ENCODE results near the gene FBXO42. TPM values are rescaled to one million over a fixed set of nuclear protein-coding genes. Genes with fewer than 3 reads are reported as not detected.

Gene FBXO42
- total and polyA plus RNA-seq, 2 of the 8 experiments (the other 6 are each of a cell fraction or from before 2014, with no cell fraction given), result 15.1 to 17.0 TPM

GRCh38 chr1:16229976-16230740 lies 122.1 kb downstream of the FBXO42 start:
- ChIA-PET CTCF (ENCODE audit: partially characterized antibody) (interaction anchor here (0.6 to 13.8 kb wide), 9 partner anchors 12 to 460 kb away, joined by 3 to 106 read pairs (median 4); partner anchors contain the start of gene ARHGEF19), POLR2A (ENCODE audit: partially characterized antibody) (interaction anchor here (1.0 to 5.3 kb wide), 3 partner anchors 13 to 26 kb away, joined by 3 to 32 read pairs (median 4); partner anchors contain the start of gene ARHGEF19)
- Histone ChIP-seq H3K27ac (ENCODE audit: low read depth, low read length) (no peak overlapping the region), H3K4ac (replicated peaks; ENCODE audit: insufficient read length, low read depth, low read length) (no peak overlapping the region), H3K9ac (replicated peaks in 1 of 4; ENCODE audit: extremely low read depth in 1 of 4, low read depth in 3 of 4, low read length in 3 of 4) (no peak overlapping the region; a peak in 1 of 7 replicates), H3K23ac (ENCODE audit: insufficient read length) (no peak overlapping the region), H4K8ac (ENCODE audit: extremely low read depth, insufficient read depth, low read length) (no peak overlapping the region), H3K36me3 (ENCODE audit: control insufficient read depth in 2 of 4, insufficient read depth in 4 of 4, low read length in 3 of 4) (no peaks in the 10 kb centered on the region), H3K4me1 (replicated peaks in 1 of 4; ENCODE audit: control insufficient read depth in 3 of 4, insufficient read depth in 4 of 4, low read length in 3 of 4) (peaks cover 0 to 16% (median 9%) of the 10 kb centered on the region in 4 experiments; a peak in 5 of 7 replicates), H3K23me2 (ENCODE audit: low read depth, low read length) (peaks cover 8% of the 10 kb centered on the region), H3K79me1 (ENCODE audit: low read depth, low read length) (no peaks in the 10 kb centered on the region; the same call in none of the 2 replicates), H4K5ac (ENCODE audit: insufficient read length, low read depth, low read length) (no peak overlapping the region), H2AK5ac (ENCODE audit: low read depth, low read length) (no peak overlapping the region), H2BK120ac (replicated peaks; ENCODE audit: low read depth, low read length) (no peak overlapping the region), H3K9me3 (ENCODE audit: insufficient read depth in 2 of 2, low read depth in 1 of 2, low read length in 1 of 2) (no peaks in the 10 kb centered on the region), H2BK15ac (ENCODE audit: low read length) (no peak overlapping the region), H4K20me1 (replicated peaks in 1 of 2; ENCODE audit: control insufficient read depth in 1 of 2, insufficient read depth in 2 of 2, low read length in 2 of 2) (peaks cover 5 to 8% of the 10 kb centered on the region in 2 experiments), H2AFZ (ENCODE audit: low read length) (no peak overlapping the region), H2BK20ac (ENCODE audit: low read length) (no peak overlapping the region), H3K4me3 (ENCODE audit: extremely low read depth in 1 of 4, insufficient read depth in 2 of 4, low read depth in 3 of 4, low read length in 4 of 4) (no peak overlapping the region), H2BK5ac (ENCODE audit: low read depth, low read length) (no peak overlapping the region), H3K56ac (replicated peaks; ENCODE audit: insufficient read length, low read depth, low read length) (no peak overlapping the region), H3K79me2 (ENCODE audit: control insufficient read depth in 1 of 2, insufficient read depth in 2 of 2, low read length in 2 of 2) (no peaks in the 10 kb centered on the region), H3K4me2 (ENCODE audit: insufficient read depth in 1 of 2, low read depth in 2 of 2, low read length in 2 of 2) (no peak overlapping the region), H2BK12ac (ENCODE audit: low read depth, low read length) (no peak overlapping the region), H4K91ac (replicated peaks; ENCODE audit: insufficient read length, low read length) (no peak overlapping the region), H3K27me3 (replicated peaks in 1 of 4; ENCODE audit: control insufficient read depth in 3 of 4, extremely low read depth in 1 of 4, insufficient read depth in 3 of 4, low read length in 3 of 4) (peaks cover 18 to 46% (median 41%) of the 10 kb centered on the region in 4 experiments), H3K14ac (ENCODE audit: insufficient read length) (no peak overlapping the region), H3K18ac (ENCODE audit: extremely low read depth, low read length) (no peak overlapping the region)
- 74% methylated on average over 13 of the region's 13 CpGs; no CpG with 5 or more reads in 1 of the 2 experiments for whole genome bisulfite sequencing, 2 experiments (ENCODE audit: extremely low coverage in 1 of 2, insufficient coverage in 1 of 2, insufficient read length in 1 of 2, insufficient replicate concordance in 2 of 2, low coverage in 1 of 2, low lambda C conversion rate in 2 of 2, missing lambda C conversion rate in 1 of 2)
- no peak for DNase-seq (ENCODE audit: low read depth in 1 of 2, low spot score in 2 of 2)
- no peak for FAIRE-seq
- no peak for TF ChIP-seq SP4 (IDR thresholded peaks at IDR 0.05; ENCODE audit: low read length)
- no peak for TF ChIP-seq RAD21 (IDR thresholded peaks at IDR 0.05 in 1 of 2, conservative IDR thresholded peaks at IDR 0.05 in 1 of 2; ENCODE audit: low read depth in 2 of 2, low read length in 2 of 2)
- TF ChIP-seq YY1 (IDR thresholded peaks at IDR 0.05; ENCODE audit: low read depth, low read length), result no peak
- no peak for TF ChIP-seq JUND (IDR thresholded peaks at IDR 0.05; ENCODE audit: low read length)
- no peak for TF ChIP-seq TAF7 (optimal IDR thresholded peaks at IDR 0.05; ENCODE audit: borderline replicate concordance, low read depth, low read length)
- TF ChIP-seq CTCF (IDR thresholded peaks at IDR 0.05; ENCODE audit: control extremely low read depth in 1 of 3, insufficient read depth in 1 of 3, low read depth in 1 of 3, low read length in 3 of 3), result no peak
- no peak for TF ChIP-seq ATF2 (IDR thresholded peaks at IDR 0.05; ENCODE audit: low read length)
